Esophagus muscularis mucosa (tissue), 3 donors: ENCODE measurements around the gene TMEM154.

Source experiments
- CTCF ChIP-seq, 3 experiments: fragments of 200-600 bp in 2 of 3; fragments of 450-650 bp in 1 of 3; sonication (generic) in 2 of 3; IDR thresholded peaks; one replicate each; pipeline ENCODE4 v1.5.1; 2017 to 2019; ENCODE audit warnings: antibody characterized with exemption in 3 of 3, mild to moderate bottlenecking in 2 of 3, moderate library complexity in 1 of 3
- POLR2A ChIP-seq: fragments of 450-650 bp; IDR thresholded peaks from one replicate; pipeline ENCODE4 v1.6.1; 2017; ENCODE audit warnings: antibody characterized with exemption, moderate library complexity, mild to moderate bottlenecking, low read depth

GRCh38 chr4:152700151-152700550 lies 20.4 kb upstream of the TMEM154 start:
- TF ChIP-seq POLR2A (no peak), CTCF (IDR thresholded peaks at IDR 0.05) (no peak)
